Measurements from ENCODE around the gene GRAMD1A.
"Not testable (repeated sequence)": the region's sequence is repeated elsewhere in the genome, so short reads cannot be mapped to it uniquely, and the experiment has no call there.

GRAMD1A gene

DNA sequence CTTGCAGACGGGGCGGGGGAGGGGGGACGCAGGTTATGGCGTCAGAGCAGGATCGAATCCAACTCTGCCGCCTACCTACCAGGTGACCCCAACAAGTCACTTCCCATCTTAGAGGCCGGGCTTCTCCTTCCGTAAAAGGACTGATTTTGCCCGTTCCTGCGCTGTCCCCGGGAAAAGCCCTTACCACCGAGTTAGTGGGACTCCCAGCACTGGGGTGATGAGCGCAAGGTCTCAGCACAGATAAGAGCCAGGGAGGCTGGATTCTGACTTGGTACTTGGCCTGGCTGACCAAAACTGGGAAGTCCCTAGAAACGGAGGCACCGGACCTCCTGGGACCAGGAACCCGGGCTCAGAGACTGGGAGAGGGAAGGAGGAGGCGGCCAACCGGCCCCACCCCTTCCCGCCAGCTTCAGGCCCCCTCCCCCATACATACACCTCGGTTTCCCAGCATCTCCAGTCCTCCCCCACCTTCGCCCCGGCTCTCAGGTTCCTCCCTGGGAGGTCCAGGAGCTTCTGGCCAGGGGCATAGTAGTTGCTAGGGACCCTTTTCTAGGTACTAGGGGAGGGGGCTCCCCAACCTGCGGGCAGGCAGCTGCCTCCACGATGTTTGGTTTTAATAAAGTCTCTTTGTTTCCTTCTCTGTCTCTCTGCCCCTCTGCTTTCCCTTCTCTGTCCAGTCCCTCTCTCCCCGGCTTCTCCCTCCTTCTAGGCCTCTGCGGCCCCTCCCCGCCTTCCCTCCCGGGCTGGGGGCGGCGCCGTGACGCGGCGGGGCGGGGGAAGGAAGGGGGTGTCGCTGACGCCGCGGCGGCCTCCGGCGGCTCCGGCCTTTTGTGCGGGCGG, at the start of gene GRAMD1A:
Gene GRAMD1A (plus strand): TSS at position 826 of the 840 bp plus-strand sequence. CDS start 156 bp downstream, outside the sequence.
- DNase-seq (ENCODE audit: low spot score): peak; percentile 69

DNA sequence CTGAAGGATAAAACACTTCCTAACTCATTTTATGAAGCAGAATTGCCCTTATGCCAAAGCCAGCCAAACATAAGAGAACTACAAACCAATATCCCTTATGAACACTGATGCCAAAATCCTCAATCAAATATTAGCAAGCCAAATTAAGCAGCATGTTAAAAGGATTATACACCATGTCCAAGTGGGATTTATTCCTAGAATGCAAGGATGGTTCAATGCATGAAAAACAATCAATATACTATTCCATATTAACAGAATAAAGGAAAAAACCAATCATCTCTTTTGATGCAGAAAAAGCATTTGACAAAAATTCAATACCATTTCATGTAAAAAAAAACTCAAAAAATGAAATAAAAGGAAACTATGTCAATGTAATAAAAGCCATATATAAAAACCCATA, 47.0 kb upstream of the GRAMD1A start:
- no peak for DNase-seq (ENCODE audit: low spot score)

DNA sequence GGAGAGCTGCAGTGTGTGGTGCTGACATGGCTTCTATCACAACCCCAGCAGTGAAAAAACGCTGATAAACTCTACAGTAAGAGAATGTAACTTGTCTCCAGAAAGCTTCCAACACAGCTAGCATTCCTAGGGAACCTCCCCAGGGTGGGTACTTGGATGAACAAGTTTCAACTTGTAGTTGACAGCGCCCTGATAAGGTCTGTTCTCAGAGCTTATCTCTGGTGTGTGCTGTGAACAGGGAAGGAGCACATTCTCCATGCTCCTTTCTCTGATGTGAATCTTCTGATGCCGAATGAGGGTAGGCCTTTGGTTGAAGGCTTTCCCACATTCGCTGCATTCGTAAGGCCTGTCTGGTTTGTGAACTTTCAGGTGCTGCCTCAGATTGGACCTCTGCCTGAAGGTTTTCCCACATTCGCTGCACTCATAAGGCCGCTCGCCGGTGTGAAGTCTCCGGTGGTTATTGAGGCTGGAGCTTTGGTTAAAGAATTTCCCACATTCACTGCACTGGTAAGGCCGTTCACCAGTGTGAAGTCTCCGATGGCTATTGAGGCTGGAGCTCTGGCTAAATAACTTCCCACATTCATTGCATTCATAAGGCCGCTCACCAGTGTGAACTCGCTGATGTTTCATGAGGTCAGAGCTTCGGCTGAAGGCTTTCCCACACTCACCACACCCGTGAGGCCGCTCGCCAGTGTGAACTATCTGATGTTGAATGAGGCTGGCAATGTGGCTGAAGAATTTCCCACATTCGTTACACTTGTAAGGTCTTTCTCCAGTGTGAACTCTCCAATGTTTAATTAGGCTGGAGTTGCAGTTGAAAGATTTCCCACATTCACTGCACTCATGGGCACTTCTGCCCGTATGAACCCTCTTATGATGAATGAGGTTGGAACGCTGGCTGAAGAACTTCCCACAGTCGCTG, 42.0 kb upstream of the GRAMD1A start:
- no peak for DNase-seq (ENCODE audit: low spot score)

DNA sequence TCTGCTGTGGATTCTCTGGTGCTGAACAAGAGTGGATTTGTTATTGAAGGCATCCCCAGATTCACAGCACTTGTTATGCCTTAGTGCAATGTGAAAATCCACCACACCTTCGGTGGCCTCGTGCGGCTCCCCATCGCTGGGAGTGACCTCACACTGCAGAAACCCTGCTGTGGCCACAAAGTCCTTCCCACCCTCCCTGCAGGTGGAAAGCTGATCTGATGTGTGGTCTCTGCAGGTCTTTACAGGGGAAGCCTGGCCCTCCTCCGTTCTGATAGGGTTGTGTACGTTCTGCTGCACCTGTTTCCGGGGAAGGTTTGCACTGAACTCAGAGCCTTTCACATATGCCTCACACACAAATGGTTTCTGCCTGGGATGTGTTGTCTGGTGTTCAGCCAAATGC, 41.1 kb upstream of the GRAMD1A start:
- no peak for DNase-seq (ENCODE audit: low spot score)

DNA sequence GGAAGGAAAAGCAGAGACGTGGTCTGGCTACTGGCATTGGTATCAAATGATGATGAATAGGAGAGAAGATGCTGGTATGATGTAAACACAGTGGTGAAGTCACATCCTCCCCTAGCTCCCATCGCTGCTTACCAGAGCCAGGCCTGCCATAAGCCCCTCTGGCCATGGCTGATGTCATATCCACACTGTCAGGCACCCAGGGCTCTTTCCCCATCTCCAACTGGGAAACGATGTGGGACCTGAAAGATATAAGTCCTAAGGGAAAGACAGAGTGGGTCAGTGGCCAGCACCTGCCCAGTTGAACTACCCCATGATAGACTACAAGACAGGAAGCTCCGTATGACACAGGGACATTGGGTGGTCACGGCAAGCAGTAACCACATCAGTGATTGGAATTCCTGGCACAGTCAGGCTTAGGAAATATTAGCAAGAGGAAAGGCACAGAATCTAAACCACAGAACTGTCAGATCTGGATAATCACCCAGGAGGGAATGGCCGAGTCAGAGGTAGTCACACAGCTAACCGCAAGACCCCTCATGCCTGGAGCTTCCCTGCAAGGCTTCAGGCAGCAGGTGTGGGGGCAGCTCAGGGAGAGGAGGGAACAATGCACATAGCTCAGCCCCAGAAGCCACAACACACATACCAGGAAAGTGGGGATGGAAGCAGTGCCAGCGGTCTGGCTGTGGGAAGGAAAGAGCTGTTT, 39.9 kb upstream of the GRAMD1A start:
- no peak for DNase-seq (ENCODE audit: low spot score)

DNA sequence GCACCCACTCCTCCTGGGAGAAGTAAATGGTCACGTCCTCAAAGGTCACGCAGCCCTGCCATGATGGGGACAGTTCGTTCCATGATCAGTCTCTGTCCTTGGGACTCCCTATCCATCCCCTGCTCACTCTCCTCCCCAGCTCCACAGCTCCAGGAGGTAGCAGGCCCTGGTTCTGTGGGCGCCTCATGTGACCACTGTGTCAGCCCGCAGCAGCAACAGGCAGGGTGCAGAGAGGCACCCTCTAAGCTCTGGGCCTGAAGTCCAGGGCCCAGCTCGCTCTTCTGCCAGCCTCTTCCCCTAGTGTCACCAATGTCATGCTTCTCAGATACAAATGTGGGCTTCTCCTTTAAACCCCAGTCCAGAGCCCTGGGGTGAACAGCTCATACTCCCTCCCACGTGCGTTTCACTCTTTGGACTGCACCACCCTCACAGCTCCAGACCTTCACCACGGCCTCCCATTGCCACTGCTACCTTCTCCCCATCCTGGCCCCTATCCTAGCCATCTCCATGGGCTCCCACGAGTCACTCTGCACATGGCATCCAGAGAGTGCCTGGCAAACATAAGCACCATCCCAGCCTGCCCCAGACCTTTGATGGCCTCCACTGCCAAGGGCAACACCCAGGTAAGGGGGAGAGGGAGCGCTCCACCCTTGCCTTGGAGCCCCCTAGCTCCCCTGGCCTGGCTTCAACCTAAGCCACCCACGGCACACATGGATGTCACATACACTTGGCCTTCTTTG, 39.0 kb upstream of the GRAMD1A start:
- no peak for DNase-seq (ENCODE audit: low spot score)

DNA sequence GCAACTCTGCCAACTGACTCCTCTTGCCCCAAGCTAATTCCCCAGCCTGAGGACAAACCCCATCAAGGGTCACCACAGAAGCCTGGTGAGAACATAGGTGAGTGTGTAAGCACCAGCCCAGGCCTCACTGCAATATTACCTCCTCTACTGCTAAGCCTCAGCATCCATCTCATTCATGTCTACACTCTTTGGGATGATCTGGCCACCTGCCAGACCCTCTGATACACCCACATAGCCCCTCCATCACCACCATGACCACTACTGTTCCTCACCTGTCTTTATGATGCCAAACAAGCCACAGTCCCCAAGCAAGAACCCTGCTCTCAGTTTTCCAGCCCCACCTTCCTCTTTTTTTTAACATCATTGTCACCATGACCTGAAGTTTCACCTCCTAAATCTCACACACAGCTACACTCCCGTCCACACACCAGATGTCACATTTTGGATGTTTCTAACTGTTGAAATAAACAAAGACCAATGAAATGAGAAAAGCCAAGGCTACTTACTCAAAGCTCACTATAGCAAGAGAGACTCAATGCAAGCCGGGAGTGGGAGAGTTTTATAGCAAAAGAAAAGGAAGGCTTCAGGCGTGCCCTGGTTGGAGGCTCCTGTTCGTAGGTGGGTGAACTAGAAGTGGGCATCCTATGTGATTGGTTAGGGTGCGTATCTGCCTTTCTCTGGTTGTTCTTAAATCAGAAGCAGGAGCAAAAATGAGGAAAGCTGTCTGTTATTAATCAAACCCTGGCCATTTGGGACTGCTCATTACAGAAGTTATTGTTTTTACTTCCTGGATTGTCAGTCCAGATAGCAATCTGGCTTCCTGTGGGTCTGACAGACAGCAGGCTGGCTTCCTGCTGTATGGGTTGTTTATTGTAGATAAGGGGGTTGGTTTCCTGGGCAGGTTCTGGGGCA, 38.1 kb upstream of the GRAMD1A start:
- DNase-seq (ENCODE audit: low spot score): peak; percentile 35

DNA sequence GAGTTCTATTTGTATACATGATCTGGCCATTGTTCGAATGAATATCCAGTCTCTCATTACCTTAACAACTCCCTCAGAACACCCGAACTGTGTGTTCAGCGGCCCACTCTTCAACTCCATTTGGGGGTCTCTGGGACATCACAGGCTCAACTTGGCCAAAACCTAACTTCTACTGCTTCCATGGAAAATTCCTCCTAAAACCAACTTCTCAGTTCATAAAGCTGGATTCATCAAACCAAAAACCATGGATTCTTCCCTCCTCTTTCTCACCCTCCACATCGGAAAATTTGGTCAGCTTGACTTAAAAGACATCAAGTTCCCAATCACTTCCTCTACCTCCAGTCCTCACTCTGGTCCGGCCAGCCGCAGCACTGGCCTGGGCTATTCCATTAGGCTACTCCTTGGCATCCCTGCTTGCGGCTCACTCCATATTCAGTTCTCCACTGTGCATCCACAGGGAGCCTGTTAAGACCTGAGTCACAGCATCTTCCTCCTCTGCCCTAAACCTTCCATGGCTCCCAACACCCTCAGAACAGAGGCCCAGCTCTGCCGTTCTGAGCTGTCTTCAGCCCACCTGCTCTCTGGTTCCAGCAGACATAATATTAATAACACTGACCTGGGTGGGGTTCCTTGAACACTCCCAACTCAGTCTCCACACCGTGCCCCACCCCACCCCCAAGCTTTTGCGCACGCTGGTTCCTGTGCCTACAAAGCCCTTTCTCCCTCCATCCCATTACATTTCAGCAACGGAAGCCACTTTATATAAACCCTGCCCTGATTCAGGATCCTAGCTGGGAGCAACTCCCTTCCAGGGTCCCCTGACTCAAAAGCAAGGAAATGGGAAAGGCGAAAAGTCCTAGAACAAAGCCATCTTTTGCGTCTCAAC, 37.2 kb upstream of the GRAMD1A start:
- DNase-seq (ENCODE audit: low spot score): no peak

DNA sequence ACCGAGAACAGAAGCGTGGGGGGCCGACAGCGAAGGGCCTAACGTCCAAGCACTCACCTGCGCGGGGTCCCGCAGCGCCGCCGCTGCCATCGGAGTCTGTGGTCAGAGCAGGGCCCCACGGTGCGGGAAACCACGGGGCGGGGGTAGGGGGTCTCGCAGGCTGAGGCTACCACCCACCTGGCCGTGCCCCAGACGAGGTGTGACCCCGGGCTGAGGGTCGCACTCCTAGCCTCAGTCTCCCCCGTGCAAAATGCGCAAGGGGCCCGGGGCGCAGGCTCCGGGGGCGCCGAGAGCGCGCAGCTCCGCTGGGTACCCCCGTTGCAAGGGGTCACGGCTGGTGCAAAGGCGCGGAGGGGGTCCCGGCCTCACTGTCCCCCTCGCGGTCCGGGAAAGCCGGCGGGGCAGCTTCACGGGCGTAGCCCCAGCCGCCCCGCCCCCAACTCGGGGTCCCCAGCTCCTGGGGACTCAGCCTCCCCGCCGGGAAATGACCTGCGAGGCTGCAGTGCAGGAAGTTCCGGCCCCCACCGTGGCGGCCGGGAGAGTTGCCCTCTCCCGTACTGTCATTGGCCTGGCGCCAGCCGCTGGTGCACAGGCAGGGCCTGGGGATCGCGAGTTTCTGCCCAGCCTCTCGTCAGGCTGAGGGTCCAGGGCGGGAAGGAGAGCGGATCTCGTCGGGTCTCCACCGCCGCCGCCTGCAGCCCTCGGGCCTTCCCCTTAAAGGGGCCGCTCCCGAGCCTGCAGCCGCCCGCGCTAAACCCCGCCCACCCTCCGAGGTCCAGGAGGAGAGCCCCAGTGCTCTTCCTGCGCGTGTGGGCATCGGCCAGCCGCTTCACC, 36.3 kb upstream of the GRAMD1A start, which contains the start of gene ZNF792:
Gene ZNF792 (minus strand): TSS at position 657 of the 834 bp plus-strand sequence. CDS start 567 bp downstream, at position 90.
- peak; percentile 25 for DNase-seq (ENCODE audit: low spot score)

DNA sequence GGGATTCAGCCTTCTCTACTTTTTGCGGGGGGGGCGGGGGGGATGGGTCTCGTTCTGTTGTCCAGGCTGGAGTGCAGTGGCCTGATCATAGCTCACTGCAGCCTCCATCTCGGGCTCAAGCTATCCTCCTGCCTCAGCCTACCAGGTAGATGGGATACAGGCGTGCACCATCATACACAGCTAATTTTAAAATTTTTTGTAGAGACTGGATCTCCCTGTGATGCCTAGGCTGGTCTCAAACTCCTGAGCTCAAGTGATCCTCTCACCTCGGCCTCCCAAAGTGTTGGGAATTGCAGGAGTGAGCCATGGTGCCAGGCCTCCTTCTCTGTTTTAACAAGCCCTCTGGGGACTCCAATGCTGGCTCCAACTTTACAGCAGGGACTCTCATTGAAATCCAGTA, 35.5 kb upstream of the GRAMD1A start:
- no peak for DNase-seq (ENCODE audit: low spot score)

DNA sequence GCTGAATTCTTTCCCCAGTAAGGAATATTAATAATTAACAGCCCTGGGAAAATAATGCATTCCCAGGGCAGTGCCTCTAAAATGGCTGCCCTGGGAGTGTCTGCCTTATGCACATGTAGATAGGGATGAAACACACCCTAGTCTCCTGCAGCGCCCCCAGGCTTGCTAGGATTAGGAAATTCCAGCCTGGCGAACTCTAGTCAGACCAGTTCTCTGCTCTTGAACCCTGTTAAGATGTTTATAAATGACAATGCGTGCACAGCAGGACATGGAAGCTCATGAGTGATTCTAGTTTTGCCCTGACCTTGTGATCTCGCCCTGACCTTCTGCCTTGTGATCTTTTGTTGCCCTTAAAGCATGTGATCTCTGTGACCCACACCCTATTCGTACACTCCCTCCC, 34.6 kb upstream of the GRAMD1A start:
- DNase-seq (ENCODE audit: low spot score): not testable (repeated sequence)

DNA sequence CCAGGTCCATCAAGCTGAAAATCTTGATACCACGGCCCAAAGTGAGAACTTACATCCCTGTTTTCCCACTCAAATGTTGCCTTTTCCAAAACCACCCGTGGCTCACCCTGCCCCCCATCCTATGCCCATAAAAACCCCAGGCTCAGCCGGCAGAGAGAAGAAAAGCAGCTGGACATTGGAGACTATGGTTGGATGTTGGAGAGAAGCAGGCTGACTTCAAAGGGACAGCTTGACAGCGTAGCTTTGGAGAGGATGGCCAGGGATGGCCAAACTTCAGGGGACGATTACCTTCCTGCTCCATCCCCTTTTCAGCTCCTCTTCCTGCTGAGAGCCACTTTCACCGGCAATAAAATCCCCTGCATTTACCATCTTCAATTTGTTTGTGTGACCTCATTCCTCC, 32.6 kb upstream of the GRAMD1A start:
- no peak for DNase-seq (ENCODE audit: low spot score)

DNA sequence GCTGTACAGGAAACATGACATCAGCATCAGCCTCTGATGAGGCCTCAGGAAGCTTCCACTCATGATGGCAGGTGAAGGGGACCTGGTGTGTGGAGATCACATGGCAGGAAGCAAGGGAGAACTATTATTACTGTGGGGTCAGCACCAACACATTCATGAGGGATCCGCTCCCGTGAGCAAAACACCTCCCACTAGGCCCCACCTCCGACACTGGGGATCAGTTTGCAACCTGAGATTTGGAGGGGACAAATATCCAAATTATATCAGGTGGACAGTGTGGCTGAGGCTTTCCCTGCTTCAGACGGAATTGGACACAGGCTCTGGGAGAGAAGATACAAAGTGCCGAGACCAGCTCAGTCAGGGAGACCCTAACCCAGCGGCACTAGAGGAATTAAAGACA, 30.4 kb upstream of the GRAMD1A start:
- no peak for DNase-seq (ENCODE audit: low spot score)

DNA sequence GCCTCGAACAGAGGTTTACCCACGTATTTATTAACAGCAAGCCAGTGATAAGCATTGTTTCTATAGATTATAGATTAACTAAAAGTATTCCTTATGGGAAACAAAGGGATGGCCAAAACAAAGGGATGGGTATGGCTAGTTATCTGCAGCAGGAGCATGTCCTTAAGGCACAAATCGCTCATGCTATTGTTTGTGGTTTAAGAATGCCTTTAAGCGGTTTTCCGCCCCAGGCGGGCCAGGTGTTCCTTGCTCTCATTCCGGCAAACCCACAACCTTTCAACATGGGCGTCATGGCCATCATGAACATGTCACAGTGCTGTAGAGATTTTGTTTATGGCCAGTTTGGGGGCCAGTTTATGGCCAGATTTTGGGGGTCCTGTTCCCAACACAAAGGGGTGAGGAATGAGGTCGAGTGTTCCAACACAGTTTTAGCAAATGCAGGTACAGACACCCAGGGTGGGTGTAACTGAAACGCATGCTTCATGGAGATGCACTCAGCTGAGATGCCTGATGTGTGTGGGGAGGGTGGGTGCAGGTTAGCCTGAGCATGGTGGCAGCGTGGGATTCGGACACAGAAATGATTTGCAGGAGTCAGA, 29.8 kb upstream of the GRAMD1A start:
- DNase-seq (ENCODE audit: low spot score): not testable (repeated sequence)

DNA sequence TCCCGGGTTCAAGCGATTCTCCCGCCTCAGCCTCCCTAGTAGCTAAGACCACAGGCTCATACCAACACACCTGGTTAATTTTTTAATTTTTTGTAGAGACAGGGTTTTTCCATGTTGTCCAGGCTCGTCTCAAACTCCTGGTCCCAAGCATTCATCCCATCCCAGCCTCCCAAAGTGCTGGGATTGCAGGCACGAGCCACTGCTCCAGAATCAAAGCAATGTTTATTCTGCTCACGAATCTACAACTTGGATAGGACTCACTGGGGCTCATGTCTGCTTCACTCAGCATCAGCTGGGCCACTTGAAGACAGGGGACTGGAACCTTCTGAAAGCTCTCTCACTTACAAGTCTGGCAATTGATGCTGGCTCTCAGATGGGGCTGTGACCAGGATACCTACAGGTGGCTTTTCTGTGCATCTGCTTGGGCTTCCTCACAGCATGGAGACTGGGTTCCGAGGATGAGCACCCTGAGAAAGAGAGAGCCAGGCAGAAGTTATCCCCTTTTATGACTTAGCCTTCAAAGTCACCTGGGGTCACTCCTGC, 27.9 kb upstream of the GRAMD1A start:
- no peak for DNase-seq (ENCODE audit: low spot score)

DNA sequence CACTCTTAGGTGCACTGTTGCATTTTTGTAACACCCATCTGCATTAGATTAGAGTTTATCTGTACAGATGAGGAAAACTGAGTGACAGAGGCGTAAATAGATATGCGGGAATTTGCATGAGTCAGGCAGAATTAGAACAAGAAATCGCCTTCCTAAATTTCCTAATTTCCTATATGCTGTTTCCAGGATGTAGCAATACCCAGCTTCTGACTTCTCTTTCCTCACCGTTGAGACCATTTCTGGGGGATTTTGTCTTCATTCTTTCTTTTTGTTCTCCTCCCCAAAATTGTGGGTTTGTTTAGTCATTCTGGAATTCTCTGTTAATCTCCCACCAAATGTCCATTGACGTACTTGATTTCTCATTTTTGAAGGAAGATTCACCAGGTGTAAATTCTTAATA, 25.5 kb upstream of the GRAMD1A start:
- DNase-seq (ENCODE audit: low spot score): no peak

DNA sequence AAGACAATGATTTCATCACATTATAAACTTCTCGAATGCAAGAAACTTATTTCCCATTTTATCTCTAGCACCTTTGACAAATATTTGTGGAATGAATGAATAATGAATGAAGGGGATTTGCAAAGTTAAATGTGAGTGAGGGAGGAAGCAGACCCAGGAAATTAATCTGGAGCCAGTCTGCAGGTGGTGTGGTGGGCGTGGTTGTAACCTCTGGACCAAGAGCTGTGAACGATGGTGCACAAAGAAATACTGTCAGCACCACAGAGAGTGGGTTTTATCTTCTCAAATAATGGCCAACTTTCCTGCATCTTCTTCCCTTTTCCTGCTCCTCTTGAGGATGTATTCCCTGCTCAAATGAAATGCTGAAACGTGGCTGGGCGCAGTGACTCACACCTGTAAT, 25.1 kb upstream of the GRAMD1A start:
- no peak for DNase-seq (ENCODE audit: low spot score)

DNA sequence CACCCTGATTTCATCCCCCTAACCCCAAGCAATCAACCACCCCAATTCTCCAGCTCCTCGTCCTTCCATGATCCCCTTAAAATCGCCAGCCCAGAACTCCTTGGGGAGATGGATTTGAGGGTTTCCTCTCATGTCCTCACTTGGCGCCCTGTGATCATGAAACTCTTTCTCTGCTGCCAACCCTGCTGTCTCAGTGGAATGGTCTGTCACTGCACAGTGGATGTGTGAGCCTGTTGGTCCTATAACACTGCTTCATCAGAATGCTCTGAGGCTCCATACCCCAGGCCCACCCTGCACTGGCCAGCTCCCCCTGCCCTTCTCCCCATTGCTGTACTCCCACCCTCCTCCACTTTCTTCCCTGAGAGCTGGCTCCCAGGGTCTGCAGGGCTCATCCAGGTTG, 23.5 kb upstream of the GRAMD1A start:
- no peak for DNase-seq (ENCODE audit: low spot score)

Data from CD4-positive, alpha-beta T cell treated with Interleukin-15 for 4 hours (primary cell).